ENCODE measurements around the gene IL15RA.

DNA sequence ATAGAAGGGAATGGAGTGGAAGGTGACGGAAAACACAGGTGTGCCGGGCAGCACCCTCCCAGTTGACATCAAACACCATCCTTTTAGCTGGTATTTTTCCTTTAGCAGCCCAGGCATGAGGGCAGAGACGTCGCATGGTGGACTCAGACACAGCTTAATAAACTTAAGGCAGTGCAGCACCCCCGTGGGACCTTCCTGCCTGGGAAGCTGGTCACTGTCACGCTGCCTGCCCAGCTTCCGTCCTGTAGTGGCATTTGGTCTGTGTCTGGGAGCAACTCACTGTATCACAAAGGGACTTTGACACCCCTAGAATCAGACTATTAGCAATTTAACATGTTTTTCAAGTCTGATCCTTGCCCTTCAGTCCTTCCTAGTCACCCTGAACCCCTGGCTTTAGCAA is 35.8 kb downstream of the IL15RA start:
- TF ChIP-seq, protein P1, sequence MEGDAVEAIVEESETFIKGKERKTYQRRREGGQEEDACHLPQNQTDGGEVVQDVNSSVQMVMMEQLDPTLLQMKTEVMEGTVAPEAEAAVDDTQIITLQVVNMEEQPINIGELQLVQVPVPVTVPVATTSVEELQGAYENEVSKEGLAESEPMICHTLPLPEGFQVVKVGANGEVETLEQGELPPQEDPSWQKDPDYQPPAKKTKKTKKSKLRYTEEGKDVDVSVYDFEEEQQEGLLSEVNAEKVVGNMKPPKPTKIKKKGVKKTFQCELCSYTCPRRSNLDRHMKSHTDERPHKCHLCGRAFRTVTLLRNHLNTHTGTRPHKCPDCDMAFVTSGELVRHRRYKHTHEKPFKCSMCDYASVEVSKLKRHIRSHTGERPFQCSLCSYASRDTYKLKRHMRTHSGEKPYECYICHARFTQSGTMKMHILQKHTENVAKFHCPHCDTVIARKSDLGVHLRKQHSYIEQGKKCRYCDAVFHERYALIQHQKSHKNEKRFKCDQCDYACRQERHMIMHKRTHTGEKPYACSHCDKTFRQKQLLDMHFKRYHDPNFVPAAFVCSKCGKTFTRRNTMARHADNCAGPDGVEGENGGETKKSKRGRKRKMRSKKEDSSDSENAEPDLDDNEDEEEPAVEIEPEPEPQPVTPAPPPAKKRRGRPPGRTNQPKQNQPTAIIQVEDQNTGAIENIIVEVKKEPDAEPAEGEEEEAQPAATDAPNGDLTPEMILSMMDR (IDR thresholded peaks at IDR 0.05; ENCODE audit: low read depth, low read length, missing input control): no peak
- TF ChIP-seq RAD21 (IDR thresholded peaks at IDR 0.05): no peak
- TF ChIP-seq MAX (IDR thresholded peaks at IDR 0.05): no peak
- no peak for TF ChIP-seq JUND (IDR thresholded peaks at IDR 0.05)
- no peak for TF ChIP-seq SP1 (IDR thresholded peaks at IDR 0.05)
- TF ChIP-seq, protein P2, sequence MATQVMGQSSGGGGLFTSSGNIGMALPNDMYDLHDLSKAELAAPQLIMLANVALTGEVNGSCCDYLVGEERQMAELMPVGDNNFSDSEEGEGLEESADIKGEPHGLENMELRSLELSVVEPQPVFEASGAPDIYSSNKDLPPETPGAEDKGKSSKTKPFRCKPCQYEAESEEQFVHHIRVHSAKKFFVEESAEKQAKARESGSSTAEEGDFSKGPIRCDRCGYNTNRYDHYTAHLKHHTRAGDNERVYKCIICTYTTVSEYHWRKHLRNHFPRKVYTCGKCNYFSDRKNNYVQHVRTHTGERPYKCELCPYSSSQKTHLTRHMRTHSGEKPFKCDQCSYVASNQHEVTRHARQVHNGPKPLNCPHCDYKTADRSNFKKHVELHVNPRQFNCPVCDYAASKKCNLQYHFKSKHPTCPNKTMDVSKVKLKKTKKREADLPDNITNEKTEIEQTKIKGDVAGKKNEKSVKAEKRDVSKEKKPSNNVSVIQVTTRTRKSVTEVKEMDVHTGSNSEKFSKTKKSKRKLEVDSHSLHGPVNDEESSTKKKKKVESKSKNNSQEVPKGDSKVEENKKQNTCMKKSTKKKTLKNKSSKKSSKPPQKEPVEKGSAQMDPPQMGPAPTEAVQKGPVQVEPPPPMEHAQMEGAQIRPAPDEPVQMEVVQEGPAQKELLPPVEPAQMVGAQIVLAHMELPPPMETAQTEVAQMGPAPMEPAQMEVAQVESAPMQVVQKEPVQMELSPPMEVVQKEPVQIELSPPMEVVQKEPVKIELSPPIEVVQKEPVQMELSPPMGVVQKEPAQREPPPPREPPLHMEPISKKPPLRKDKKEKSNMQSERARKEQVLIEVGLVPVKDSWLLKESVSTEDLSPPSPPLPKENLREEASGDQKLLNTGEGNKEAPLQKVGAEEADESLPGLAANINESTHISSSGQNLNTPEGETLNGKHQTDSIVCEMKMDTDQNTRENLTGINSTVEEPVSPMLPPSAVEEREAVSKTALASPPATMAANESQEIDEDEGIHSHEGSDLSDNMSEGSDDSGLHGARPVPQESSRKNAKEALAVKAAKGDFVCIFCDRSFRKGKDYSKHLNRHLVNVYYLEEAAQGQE (IDR thresholded peaks at IDR 0.05): no peak
